Fibroblast of lung (primary cell): ENCODE measurements around the gene RASA2.

Source experiments
- EZH2 ChIP-seq: IDR thresholded peaks from 2 replicates; pipeline ENCODE4 v1.5.1; 2012; ENCODE audit warnings: low read length, control low read depth, mild to moderate bottlenecking; ENCODE audit errors: missing control alignments
- TF ChIP-seq, protein P1 (sequence below), 2 donors: IDR thresholded peaks in 1 of 2; conservative IDR thresholded peaks in 1 of 2; 1 replicate in 1 of 2; 2 replicates in 1 of 2; pipeline ENCODE4 v1.5.1; 2011 to 2012; ENCODE audit warnings: low read length in 2 of 2, control low read depth in 1 of 2, inconsistent platforms in 1 of 2, low read depth in 1 of 2, mild to moderate bottlenecking in 1 of 2

DNA sequence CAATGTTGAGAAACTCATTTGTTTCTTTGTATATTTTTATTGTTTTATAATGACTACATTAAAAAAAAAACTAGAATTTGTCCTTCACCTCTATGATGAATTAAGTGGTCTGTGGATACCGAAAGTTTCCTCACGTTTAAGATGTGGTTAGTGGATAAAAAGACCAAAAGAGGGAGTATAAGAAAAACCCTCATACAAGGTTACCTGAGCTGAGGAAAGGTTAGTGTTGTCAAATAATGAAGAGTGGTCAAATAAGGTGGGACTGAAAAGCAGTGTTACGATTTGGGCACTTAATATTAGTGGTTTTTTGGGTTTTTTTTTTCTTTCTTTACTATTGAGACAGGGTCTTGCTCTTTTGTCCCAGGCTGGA, 21.2 kb downstream of the RASA2 start:
- TF ChIP-seq EZH2: no peak
- TF ChIP-seq, protein P1, sequence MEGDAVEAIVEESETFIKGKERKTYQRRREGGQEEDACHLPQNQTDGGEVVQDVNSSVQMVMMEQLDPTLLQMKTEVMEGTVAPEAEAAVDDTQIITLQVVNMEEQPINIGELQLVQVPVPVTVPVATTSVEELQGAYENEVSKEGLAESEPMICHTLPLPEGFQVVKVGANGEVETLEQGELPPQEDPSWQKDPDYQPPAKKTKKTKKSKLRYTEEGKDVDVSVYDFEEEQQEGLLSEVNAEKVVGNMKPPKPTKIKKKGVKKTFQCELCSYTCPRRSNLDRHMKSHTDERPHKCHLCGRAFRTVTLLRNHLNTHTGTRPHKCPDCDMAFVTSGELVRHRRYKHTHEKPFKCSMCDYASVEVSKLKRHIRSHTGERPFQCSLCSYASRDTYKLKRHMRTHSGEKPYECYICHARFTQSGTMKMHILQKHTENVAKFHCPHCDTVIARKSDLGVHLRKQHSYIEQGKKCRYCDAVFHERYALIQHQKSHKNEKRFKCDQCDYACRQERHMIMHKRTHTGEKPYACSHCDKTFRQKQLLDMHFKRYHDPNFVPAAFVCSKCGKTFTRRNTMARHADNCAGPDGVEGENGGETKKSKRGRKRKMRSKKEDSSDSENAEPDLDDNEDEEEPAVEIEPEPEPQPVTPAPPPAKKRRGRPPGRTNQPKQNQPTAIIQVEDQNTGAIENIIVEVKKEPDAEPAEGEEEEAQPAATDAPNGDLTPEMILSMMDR (conservative IDR thresholded peaks at IDR 0.05 in 1 of 2, IDR thresholded peaks at IDR 0.05 in 1 of 2; ENCODE audit: low read depth in 1 of 2, low read length in 2 of 2): no peak
